ENCODE data around the gene ALX4. TPM values are rescaled to one million over a fixed set of nuclear protein-coding genes. Genes with fewer than 3 reads are reported as not detected.
A peak's percentile ranks its signal among the peaks of the same experiment; 100 is the strongest.

Gene ALX4
- total RNA-seq, 2 donors from 2014 or later, result not detected

GRCh38 chr11:44338698-44339529 is 29.0 kb upstream of the ALX4 start:
- intact Hi-C loops (cut with DNase I), result no loop called here
- peak; percentile 13 for DNase-seq (ENCODE audit: low spot score)

- intact Hi-C loops (cut with DNase I), result no loop called here
- DNase-seq (ENCODE audit: low spot score), result peak; percentile 29
These were observed 28.1 kb upstream of the ALX4 start for GRCh38 chr11:44338026-44338425.

- intact Hi-C loops (cut with DNase I), result no loop called here
- no peak for DNase-seq (ENCODE audit: low spot score)
These were observed 26.0 kb upstream of the ALX4 start for GRCh38 chr11:44335919-44336318.

- intact Hi-C loops (cut with DNase I), result no loop called here
- peak; percentile 23 for DNase-seq (ENCODE audit: low spot score)
These were observed 25.3 kb upstream of the ALX4 start for GRCh38 chr11:44335052-44335760.

GRCh38 chr11:44334356-44335004 is 24.5 kb upstream of the ALX4 start:
- DNase-seq (ENCODE audit: low spot score), result peak; percentile 49
- intact Hi-C loops (cut with DNase I), result no loop called here

GRCh38 chr11:44333271-44334218 is 23.6 kb upstream of the ALX4 start:
- intact Hi-C loops (cut with DNase I), result no loop called here

GRCh38 chr11:44332665-44333064 is 22.7 kb upstream of the ALX4 start:
- intact Hi-C loops (cut with DNase I), result no loop called here
- peak; percentile 22 for DNase-seq (ENCODE audit: low spot score)

More at GRCh38 chr11:44333271-44334218, 23.6 kb upstream of the ALX4 start:
- peak; percentile 42 for DNase-seq (ENCODE audit: low spot score)

GRCh38 chr11:44329472-44330230 is 19.7 kb upstream of the ALX4 start:
- intact Hi-C loops (cut with DNase I), result no loop called here
- DNase-seq (ENCODE audit: low spot score), result peak; percentile 50

- intact Hi-C loops (cut with DNase I), result no loop called here
- DNase-seq (ENCODE audit: low spot score), result peak; percentile 38
These were observed 18.3 kb upstream of the ALX4 start for GRCh38 chr11:44328138-44328660.

- no peak for DNase-seq (ENCODE audit: low spot score)
- intact Hi-C loops (cut with DNase I), result no loop called here
These were observed 17.8 kb upstream of the ALX4 start for GRCh38 chr11:44327730-44328129.

GRCh38 chr11:44326615-44327475 is 16.9 kb upstream of the ALX4 start:
- no peak for DNase-seq (ENCODE audit: low spot score)
- intact Hi-C loops (cut with DNase I), result no loop called here

- intact Hi-C loops (cut with DNase I), result no loop called here
- no peak for DNase-seq (ENCODE audit: low spot score)
These were observed 15.8 kb upstream of the ALX4 start for GRCh38 chr11:44325698-44326097.

- no peak for DNase-seq (ENCODE audit: low spot score)
- intact Hi-C loops (cut with DNase I), result no loop called here
These were observed 15.0 kb upstream of the ALX4 start for GRCh38 chr11:44324749-44325525.

GRCh38 chr11:44324222-44324621 is 14.3 kb upstream of the ALX4 start:
- intact Hi-C loops (cut with DNase I), result no loop called here
- DNase-seq (ENCODE audit: low spot score), result no peak

- intact Hi-C loops (cut with DNase I), result no loop called here
- no peak for DNase-seq (ENCODE audit: low spot score)
These were observed 12.3 kb upstream of the ALX4 start for GRCh38 chr11:44322243-44322642.

- intact Hi-C loops (cut with DNase I), result no loop called here
- DNase-seq (ENCODE audit: low spot score), result no peak
These were observed 11.1 kb upstream of the ALX4 start for GRCh38 chr11:44321059-44321458.

All from posterior vena cava (tissue), 2 donors.